Kidney (tissue), 14 donors: ENCODE measurements around the gene NME5. TPM values are rescaled to one million over a fixed set of nuclear protein-coding genes. Genes with fewer than 3 reads are reported as not detected.

ENCODE experiments used
- DNase-seq, 5 donors: peaks; one replicate each; pipeline ENCODE4 v3.0.0-alpha.2; 2013 to 2020
- FAIRE-seq: peaks from 2 replicates; lab custom pipeline; 2012; peaks lifted over from hg19 to GRCh38; lab: Jason Lieb, UNC
- H3K27ac ChIP-seq, 2 donors: one replicate each; pipeline ENCODE4 v1.7.0; 2013; ENCODE audit warnings: low read depth in 2 of 2, low read length in 2 of 2, inconsistent platforms in 1 of 2
- H3K27me3 ChIP-seq: one replicate; pipeline ENCODE4 v1.7.1; 2013; ENCODE audit warnings: low read length, inconsistent platforms; ENCODE audit not compliant: control insufficient read depth, insufficient read depth
- H3K36me3 ChIP-seq, 3 donors: one replicate each; pipeline versions ENCODE4 v1.7.0 to v1.7.1; 2013; ENCODE audit warnings: low read length in 3 of 3, control low read depth in 1 of 3, inconsistent platforms in 1 of 3; ENCODE audit not compliant: insufficient read depth in 3 of 3, control insufficient read depth in 2 of 3
- H3K4me1 ChIP-seq, 3 donors: one replicate each; pipeline versions ENCODE4 v1.7.0 to v1.7.1; 2013; ENCODE audit warnings: low read length in 3 of 3, inconsistent platforms in 1 of 3, low read depth in 1 of 3; ENCODE audit not compliant: control insufficient read depth in 2 of 3, insufficient read depth in 2 of 3
- H3K4me3 ChIP-seq, 3 donors: one replicate each; pipeline versions ENCODE4 v1.7.0 to v1.8.1; 2013; ENCODE audit warnings: low read length in 3 of 3, control low read depth in 1 of 3, inconsistent platforms in 1 of 3
- H3K9ac ChIP-seq, 3 donors: one replicate each; pipeline versions ENCODE4 v1.7.0 to v1.7.1; 2013; ENCODE audit warnings: low read length in 3 of 3, control low read depth in 1 of 3, inconsistent platforms in 1 of 3
- H3K9me3 ChIP-seq, 3 donors: one replicate each; pipeline versions ENCODE4 v1.7.0 to v1.7.1; 2013; ENCODE audit warnings: low read length in 3 of 3, control low read depth in 1 of 3, inconsistent platforms in 1 of 3; ENCODE audit not compliant: control insufficient read depth in 2 of 3, insufficient read depth in 1 of 3
- CTCF ChIP-seq: IDR thresholded peaks from 3 replicates; pipeline ENCODE4 v1.5.1; 2012; ENCODE audit warnings: mild to moderate bottlenecking, moderate library complexity, borderline replicate concordance; ENCODE audit not compliant: insufficient read depth; ENCODE audit errors: extremely low read depth
- intact Hi-C: fragments of 100-400 bp; cut with DNase I; formaldehyde crosslinking; loops from one replicate; pipeline ENCODE4 v1.11.1; 2022
- polyA plus RNA-seq: library from polyadenylated mRNA; stranded (reverse); fragments of 350-450 nt; fragmentation: Illumina TruSeq; extraction: RNeasy Lipid Tissue Mini Kit (QIAGEN cat#74804); gene quantifications from one replicate; pipeline ENCODE4 v1.2.3, GENCODE V29; 2014; ENCODE audit warnings: low read depth, low replicate concordance; ENCODE audit not compliant: insufficient read depth
- total RNA-seq: library from RNA; stranded (reverse); fragmentation: NEBNext Ultra II Directional; extraction: Animal tissue kit (Norgen Biotek cat#: 25700); gene quantifications from one replicate; pipeline ENCODE4 v1.2.1, GENCODE V29; 2021
- donor health status: control.
- donor health status: control.
- donor health status: control.
- donor health status: control.
- donor health status: control.
- donor health status: DM: yes; HTN: yes; CAD: no.
- donor health status: Normal renal cell carcinoma (clear cell type).

Gene NME5
- total and polyA plus RNA-seq, 2 donors from 2014 or later, result 20.6 to 30.2 TPM

GRCh38 chr5:138182808-138183207, 43.6 kb upstream of the NME5 start:
- Histone ChIP-seq H3K36me3 (peaks cover 2 to 15% (median 5%) of the 10 kb centered on the region in 3 donors), H3K27ac (no peak overlapping the region), H3K9me3 (no peaks in the 10 kb centered on the region), H3K4me3 (no peak overlapping the region), H3K9ac (no peak overlapping the region), H3K27me3 (no peaks in the 10 kb centered on the region), H3K4me1 (peaks cover 0 to 6% (median 3%) of the 10 kb centered on the region in 3 donors)
- no peak for TF ChIP-seq CTCF
- no peak for FAIRE-seq
- DNase-seq, result no peak
- intact Hi-C loops, result no loop called here

GRCh38 chr5:138180841-138181240, 41.6 kb upstream of the NME5 start:
- intact Hi-C loops, result no loop called here
- no peak for FAIRE-seq
- no peak overlapping the region for H3K27ac ChIP-seq
- H3K4me1 ChIP-seq, result peaks cover 0 to 10% (median 7%) of the 10 kb centered on the region in 3 donors
- no peaks in the 10 kb centered on the region for H3K27me3 ChIP-seq
- H3K36me3 ChIP-seq, result peaks cover 0 to 10% (median 2%) of the 10 kb centered on the region in 3 donors
- DNase-seq, result no peak
- H3K9me3 ChIP-seq, result no peaks in the 10 kb centered on the region
- no peak overlapping the region for H3K9ac ChIP-seq
- TF ChIP-seq CTCF, result no peak
- no peak overlapping the region for H3K4me3 ChIP-seq

- Histone ChIP-seq H3K27me3 (no peaks in the 10 kb centered on the region), H3K4me1 (peaks cover 0 to 10% (median 7%) of the 10 kb centered on the region in 3 donors), H3K27ac (no peak overlapping the region), H3K9ac (peak overlapping the region in 1 of 3 donors; percentile 6), H3K4me3 (peak overlapping the region in 1 of 3 donors; percentile 94), H3K9me3 (no peaks in the 10 kb centered on the region), H3K36me3 (peaks cover 1 to 10% (median 2%) of the 10 kb centered on the region in 3 donors)
- TF ChIP-seq CTCF, result peak; percentile 11
- DNase-seq (peak in 3 of 5 donors; percentile 11 to 88 (median 83)), FAIRE-seq (no peak)
- intact Hi-C loops, result no loop called here
These were observed 41.1 kb upstream of the NME5 start for GRCh38 chr5:138180183-138180782.
